Liver (tissue), 9 donors: ENCODE measurements around the gene MAP2K6. TPM values are rescaled to one million over a fixed set of nuclear protein-coding genes. Genes with fewer than 3 reads are reported as not detected.

Experiments used
- DNase-seq: peaks from one replicate; pipeline ENCODE4 v3.0.0-alpha.2; 2017; ENCODE audit warnings: low spot score
- H3K27ac ChIP-seq, 2 donors: one replicate each; pipeline ENCODE4 v1.7.0; 2013; ENCODE audit warnings: inconsistent platforms in 2 of 2, low read length in 2 of 2, control low read depth in 1 of 2, low read depth in 1 of 2, mild to moderate bottlenecking in 1 of 2
- H3K27me3 ChIP-seq, 4 donors: one replicate each; pipeline versions ENCODE4 v1.6.1 to v1.7.0; 2013; ENCODE audit warnings: low read length in 3 of 4, inconsistent platforms in 1 of 4, mild to moderate bottlenecking in 1 of 4, moderate library complexity in 1 of 4; ENCODE audit not compliant: control insufficient read depth in 4 of 4, insufficient read depth in 4 of 4
- H3K36me3 ChIP-seq, 4 donors: one replicate each; pipeline versions ENCODE4 v1.6.1 to v1.7.0; 2013; ENCODE audit warnings: low read length in 3 of 4, mild to moderate bottlenecking in 3 of 4, low read depth in 1 of 4, moderate library complexity in 1 of 4; ENCODE audit not compliant: control insufficient read depth in 4 of 4, insufficient read depth in 3 of 4
- H3K4me1 ChIP-seq, 4 donors: one replicate each; pipeline versions ENCODE4 v1.6.1 to v1.7.0; 2013; ENCODE audit warnings: low read length in 3 of 4, mild to moderate bottlenecking in 3 of 4, moderate library complexity in 1 of 4; ENCODE audit not compliant: control insufficient read depth in 4 of 4, insufficient read depth in 4 of 4
- H3K4me3 ChIP-seq, 3 donors: one replicate each; pipeline versions ENCODE4 v1.6.1 to v1.7.0; 2013; ENCODE audit warnings: low read length in 3 of 3, control low read depth in 1 of 3, low read depth in 1 of 3, mild to moderate bottlenecking in 1 of 3
- H3K9ac ChIP-seq, 2 donors: one replicate each; pipeline ENCODE4 v1.7.0; 2013; ENCODE audit warnings: low read length in 2 of 2, mild to moderate bottlenecking in 2 of 2, moderate library complexity in 2 of 2, control low read depth in 1 of 2, low read depth in 1 of 2
- H3K9me3 ChIP-seq, 4 donors: one replicate each; pipeline versions ENCODE4 v1.6.1 to v1.7.0; 2013; ENCODE audit warnings: low read length in 3 of 4; ENCODE audit not compliant: control insufficient read depth in 4 of 4
- EGR1 ChIP-seq, 2 donors: IDR thresholded peaks; 2 replicates each; pipeline ENCODE4 v1.6.1; 2016 to 2018; ENCODE audit warnings: antibody characterized with exemption in 2 of 2, low read depth in 2 of 2
- FOXA1 ChIP-seq: IDR thresholded peaks from 2 replicates; pipeline ENCODE4 v1.6.1; 2016; ENCODE audit warnings: antibody characterized with exemption
- FOXA2 ChIP-seq: IDR thresholded peaks from 2 replicates; pipeline ENCODE4 v1.6.1; 2016; ENCODE audit warnings: antibody characterized with exemption
- GABPA ChIP-seq, 2 donors: IDR thresholded peaks in 1 of 2; conservative IDR thresholded peaks in 1 of 2; 2 replicates each; pipeline ENCODE4 v1.6.1; 2016; ENCODE audit warnings: antibody characterized with exemption in 2 of 2, mild to moderate bottlenecking in 1 of 2, moderate library complexity in 1 of 2
- HNF4A ChIP-seq, 2 donors: conservative IDR thresholded peaks; 2 replicates each; pipeline ENCODE4 v1.6.1; 2016; ENCODE audit warnings: antibody characterized with exemption in 2 of 2, mild to moderate bottlenecking in 2 of 2
- RAD21 ChIP-seq, 2 donors: IDR thresholded peaks; 2 replicates each; pipeline ENCODE4 v1.6.1; 2016; ENCODE audit warnings: antibody characterized with exemption in 2 of 2, mild to moderate bottlenecking in 2 of 2
- RXRA ChIP-seq, 2 donors: IDR thresholded peaks; 2 replicates each; pipeline ENCODE4 v1.6.1; 2017 to 2018; ENCODE audit warnings: antibody characterized with exemption in 2 of 2, mild to moderate bottlenecking in 1 of 2
- SP1 ChIP-seq: IDR thresholded peaks from 2 replicates; pipeline ENCODE4 v1.6.1; 2018; ENCODE audit warnings: antibody characterized with exemption, mild to moderate bottlenecking
- TAF1 ChIP-seq: conservative IDR thresholded peaks from 2 replicates; pipeline ENCODE4 v1.6.1; 2016; ENCODE audit warnings: antibody characterized with exemption, mild to moderate bottlenecking
- YY1 ChIP-seq: IDR thresholded peaks from 2 replicates; pipeline ENCODE4 v1.6.1; 2016; ENCODE audit warnings: antibody characterized with exemption, mild to moderate bottlenecking
- WGBS: extraction: QIAGEN DNeasy Blood & Tissue Kit; methylation state at CpG from one replicate; pipeline ENCODE4 v1.1.7; 2013; 5-methylcytosine and 5-hydroxymethylcytosine counted together
- polyA plus RNA-seq, 2 donors: library from polyadenylated mRNA; stranded (reverse) in 1 of 2; unstranded in 1 of 2; fragments of 200-250 nt in 1 of 2; fragments of >200 nt in 1 of 2; fragmentation: Nextera tagmentation in 1 of 2; extraction: Ambion mirVana in 1 of 2; gene quantifications; one replicate each; pipeline versions ENCODE4 v1.2.1 to v1.2.3, GENCODE V29; 2013 to 2015
- total RNA-seq, 2 donors: library from RNA; depleted of rRNA; stranded (reverse); fragments of >200 nt; gene quantifications; one replicate each; pipeline ENCODE4 v1.2.3, GENCODE V29; 2014
- TF ChIP-seq, protein P1 (sequence below): IDR thresholded peaks from 2 replicates; pipeline ENCODE4 v1.6.1; 2016; ENCODE audit warnings: antibody characterized with exemption, mild to moderate bottlenecking
- TF ChIP-seq, protein P2 (sequence below): IDR thresholded peaks from 2 replicates; pipeline ENCODE4 v1.6.1; 2016; ENCODE audit warnings: antibody characterized with exemption
- TF ChIP-seq, protein P3 (sequence below): fragments of 150-350 bp; IDR thresholded peaks from 2 replicates; pipeline ENCODE4 v1.5.1; 2017; ENCODE audit warnings: improper control_type of control experiment, low read depth, low read length; ENCODE audit not compliant: missing input control
- TF ChIP-seq, protein P4 (sequence below): IDR thresholded peaks from 2 replicates; pipeline ENCODE4 v1.6.1; 2016; ENCODE audit warnings: antibody characterized with exemption
- TF ChIP-seq, protein P5 (sequence below): IDR thresholded peaks from 2 replicates; pipeline ENCODE4 v1.6.1; 2016; ENCODE audit warnings: antibody characterized with exemption
- donor health status: healthy.
- donor health status: healthy.
- donor health status: healthy.
- donor health status: healthy.
- donor health status: healthy.

Gene MAP2K6
- total and polyA plus RNA-seq, 4 donors: 0.31 to 5.4 (median 2.6) TPM

DNA sequence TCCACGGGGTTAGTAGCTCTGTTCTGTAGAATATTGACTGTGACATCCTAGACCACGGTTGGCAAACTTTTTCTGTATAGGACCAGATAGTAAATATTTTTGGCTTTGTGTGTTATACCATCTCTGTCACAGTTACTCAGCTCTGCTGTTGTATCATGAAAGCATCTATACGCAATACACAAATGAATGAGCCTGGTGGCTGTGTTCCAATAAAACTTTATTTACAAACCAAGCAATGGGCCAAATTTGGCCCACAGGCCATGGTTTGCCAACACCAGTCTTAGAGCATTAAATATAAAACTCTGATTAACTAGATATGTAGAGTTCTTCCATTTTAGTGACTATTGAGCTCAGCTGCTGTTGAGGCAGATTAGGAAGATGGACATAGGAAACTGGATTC is 132.7 kb downstream of the MAP2K6 start:
- TF ChIP-seq, protein P1, sequence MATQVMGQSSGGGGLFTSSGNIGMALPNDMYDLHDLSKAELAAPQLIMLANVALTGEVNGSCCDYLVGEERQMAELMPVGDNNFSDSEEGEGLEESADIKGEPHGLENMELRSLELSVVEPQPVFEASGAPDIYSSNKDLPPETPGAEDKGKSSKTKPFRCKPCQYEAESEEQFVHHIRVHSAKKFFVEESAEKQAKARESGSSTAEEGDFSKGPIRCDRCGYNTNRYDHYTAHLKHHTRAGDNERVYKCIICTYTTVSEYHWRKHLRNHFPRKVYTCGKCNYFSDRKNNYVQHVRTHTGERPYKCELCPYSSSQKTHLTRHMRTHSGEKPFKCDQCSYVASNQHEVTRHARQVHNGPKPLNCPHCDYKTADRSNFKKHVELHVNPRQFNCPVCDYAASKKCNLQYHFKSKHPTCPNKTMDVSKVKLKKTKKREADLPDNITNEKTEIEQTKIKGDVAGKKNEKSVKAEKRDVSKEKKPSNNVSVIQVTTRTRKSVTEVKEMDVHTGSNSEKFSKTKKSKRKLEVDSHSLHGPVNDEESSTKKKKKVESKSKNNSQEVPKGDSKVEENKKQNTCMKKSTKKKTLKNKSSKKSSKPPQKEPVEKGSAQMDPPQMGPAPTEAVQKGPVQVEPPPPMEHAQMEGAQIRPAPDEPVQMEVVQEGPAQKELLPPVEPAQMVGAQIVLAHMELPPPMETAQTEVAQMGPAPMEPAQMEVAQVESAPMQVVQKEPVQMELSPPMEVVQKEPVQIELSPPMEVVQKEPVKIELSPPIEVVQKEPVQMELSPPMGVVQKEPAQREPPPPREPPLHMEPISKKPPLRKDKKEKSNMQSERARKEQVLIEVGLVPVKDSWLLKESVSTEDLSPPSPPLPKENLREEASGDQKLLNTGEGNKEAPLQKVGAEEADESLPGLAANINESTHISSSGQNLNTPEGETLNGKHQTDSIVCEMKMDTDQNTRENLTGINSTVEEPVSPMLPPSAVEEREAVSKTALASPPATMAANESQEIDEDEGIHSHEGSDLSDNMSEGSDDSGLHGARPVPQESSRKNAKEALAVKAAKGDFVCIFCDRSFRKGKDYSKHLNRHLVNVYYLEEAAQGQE: no peak
- TF ChIP-seq, protein P2, sequence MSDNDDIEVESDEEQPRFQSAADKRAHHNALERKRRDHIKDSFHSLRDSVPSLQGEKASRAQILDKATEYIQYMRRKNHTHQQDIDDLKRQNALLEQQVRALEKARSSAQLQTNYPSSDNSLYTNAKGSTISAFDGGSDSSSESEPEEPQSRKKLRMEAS: no peak
- TF ChIP-seq TAF1 (no peak), EGR1 (IDR thresholded peaks at IDR 0.05; ENCODE audit: low read depth in 2 of 2) (no peak), GABPA (IDR thresholded peaks at IDR 0.05 in 1 of 2, conservative IDR thresholded peaks at IDR 0.05 in 1 of 2) (no peak), RXRA (IDR thresholded peaks at IDR 0.05) (no peak), HNF4A (conservative IDR thresholded peaks at IDR 0.05) (no peak), SP1 (no peak), YY1 (no peak), FOXA1 (no peak), FOXA2 (no peak)
- TF ChIP-seq, protein P3, sequence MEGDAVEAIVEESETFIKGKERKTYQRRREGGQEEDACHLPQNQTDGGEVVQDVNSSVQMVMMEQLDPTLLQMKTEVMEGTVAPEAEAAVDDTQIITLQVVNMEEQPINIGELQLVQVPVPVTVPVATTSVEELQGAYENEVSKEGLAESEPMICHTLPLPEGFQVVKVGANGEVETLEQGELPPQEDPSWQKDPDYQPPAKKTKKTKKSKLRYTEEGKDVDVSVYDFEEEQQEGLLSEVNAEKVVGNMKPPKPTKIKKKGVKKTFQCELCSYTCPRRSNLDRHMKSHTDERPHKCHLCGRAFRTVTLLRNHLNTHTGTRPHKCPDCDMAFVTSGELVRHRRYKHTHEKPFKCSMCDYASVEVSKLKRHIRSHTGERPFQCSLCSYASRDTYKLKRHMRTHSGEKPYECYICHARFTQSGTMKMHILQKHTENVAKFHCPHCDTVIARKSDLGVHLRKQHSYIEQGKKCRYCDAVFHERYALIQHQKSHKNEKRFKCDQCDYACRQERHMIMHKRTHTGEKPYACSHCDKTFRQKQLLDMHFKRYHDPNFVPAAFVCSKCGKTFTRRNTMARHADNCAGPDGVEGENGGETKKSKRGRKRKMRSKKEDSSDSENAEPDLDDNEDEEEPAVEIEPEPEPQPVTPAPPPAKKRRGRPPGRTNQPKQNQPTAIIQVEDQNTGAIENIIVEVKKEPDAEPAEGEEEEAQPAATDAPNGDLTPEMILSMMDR: no peak
- TF ChIP-seq, protein P4, sequence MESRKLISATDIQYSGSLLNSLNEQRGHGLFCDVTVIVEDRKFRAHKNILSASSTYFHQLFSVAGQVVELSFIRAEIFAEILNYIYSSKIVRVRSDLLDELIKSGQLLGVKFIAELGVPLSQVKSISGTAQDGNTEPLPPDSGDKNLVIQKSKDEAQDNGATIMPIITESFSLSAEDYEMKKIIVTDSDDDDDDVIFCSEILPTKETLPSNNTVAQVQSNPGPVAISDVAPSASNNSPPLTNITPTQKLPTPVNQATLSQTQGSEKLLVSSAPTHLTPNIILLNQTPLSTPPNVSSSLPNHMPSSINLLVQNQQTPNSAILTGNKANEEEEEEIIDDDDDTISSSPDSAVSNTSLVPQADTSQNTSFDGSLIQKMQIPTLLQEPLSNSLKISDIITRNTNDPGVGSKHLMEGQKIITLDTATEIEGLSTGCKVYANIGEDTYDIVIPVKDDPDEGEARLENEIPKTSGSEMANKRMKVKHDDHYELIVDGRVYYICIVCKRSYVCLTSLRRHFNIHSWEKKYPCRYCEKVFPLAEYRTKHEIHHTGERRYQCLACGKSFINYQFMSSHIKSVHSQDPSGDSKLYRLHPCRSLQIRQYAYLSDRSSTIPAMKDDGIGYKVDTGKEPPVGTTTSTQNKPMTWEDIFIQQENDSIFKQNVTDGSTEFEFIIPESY: no peak
- TF ChIP-seq, protein P5, sequence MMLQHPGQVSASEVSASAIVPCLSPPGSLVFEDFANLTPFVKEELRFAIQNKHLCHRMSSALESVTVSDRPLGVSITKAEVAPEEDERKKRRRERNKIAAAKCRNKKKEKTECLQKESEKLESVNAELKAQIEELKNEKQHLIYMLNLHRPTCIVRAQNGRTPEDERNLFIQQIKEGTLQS: no peak
- Histone ChIP-seq H3K36me3 (peaks cover 0 to 6% (median 3%) of the 10 kb centered on the region in 4 donors), H3K4me1 (no peaks in the 10 kb centered on the region), H3K27me3 (no peaks in the 10 kb centered on the region), H3K9ac (no peak overlapping the region), H3K4me3 (no peak overlapping the region), H3K27ac (no peak overlapping the region), H3K9me3 (no peaks in the 10 kb centered on the region)
- no peak for DNase-seq
- WGBS: 95% methylated on average over 3 of the region's 3 CpGs

DNA sequence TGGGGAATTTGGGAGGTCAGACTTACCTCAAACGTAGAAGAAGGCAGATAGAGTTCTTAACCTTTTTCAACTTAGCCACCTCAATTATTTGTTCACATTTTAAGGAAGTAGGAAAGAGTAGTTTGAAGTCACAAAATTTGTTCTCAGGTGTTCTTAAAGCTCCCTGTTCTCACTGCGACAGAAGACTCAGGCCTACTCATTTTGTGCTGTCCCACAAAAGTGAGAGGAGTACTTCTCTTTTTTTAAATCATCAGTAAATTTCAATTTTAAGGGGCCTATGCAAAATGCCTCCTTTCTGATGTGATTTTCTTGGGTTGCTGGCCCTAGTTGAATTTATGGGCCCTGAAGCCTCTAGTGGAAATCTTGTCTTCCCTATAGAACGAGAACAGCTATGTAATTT is 133.4 kb downstream of the MAP2K6 start:
- Histone ChIP-seq H3K9me3 (no peaks in the 10 kb centered on the region), H3K27me3 (no peaks in the 10 kb centered on the region), H3K27ac (no peak overlapping the region), H3K9ac (no peak overlapping the region), H3K4me3 (no peak overlapping the region), H3K36me3 (peaks cover 0 to 2% (median 0%) of the 10 kb centered on the region in 4 donors), H3K4me1 (no peaks in the 10 kb centered on the region)
- 94% methylated on average over 3 of the region's 3 CpGs for WGBS
- DNase-seq: no peak
- TF ChIP-seq FOXA1 (no peak), RAD21 (IDR thresholded peaks at IDR 0.05) (no peak), GABPA (IDR thresholded peaks at IDR 0.05 in 1 of 2, conservative IDR thresholded peaks at IDR 0.05 in 1 of 2) (no peak), SP1 (no peak), YY1 (no peak), RXRA (IDR thresholded peaks at IDR 0.05) (no peak), HNF4A (conservative IDR thresholded peaks at IDR 0.05) (no peak)
- TF ChIP-seq, protein P4: no peak
- TF ChIP-seq, protein P2: no peak
- TF ChIP-seq, protein P3: no peak
- TF ChIP-seq, protein P5: no peak
